Transverse colon (tissue), 4 donors: ENCODE results near the gene NR2F1-AS1.

ENCODE experiments used
- POLR2A ChIP-seq: fragments of 450-650 bp; IDR thresholded peaks from one replicate; pipeline ENCODE4 v1.6.1; 2016; ENCODE audit warnings: antibody characterized with exemption, mild to moderate bottlenecking, moderate library complexity
- POLR2AphosphoS5 ChIP-seq, 3 donors: sonication (generic); formaldehyde crosslinking; IDR thresholded peaks; one replicate each; pipeline ENCODE4 v1.6.1; 2016; ENCODE audit warnings: antibody characterized with exemption in 3 of 3
- TF ChIP-seq, protein P1 (sequence below), 5 experiments: fragments of 200-600 bp in 3 of 5; fragments of 450-650 bp in 2 of 5; sonication (generic) in 3 of 5; IDR thresholded peaks; 1 replicate in 2 of 5; 2 replicates in 3 of 5; pipeline ENCODE4 v1.5.1; 2016 to 2017; ENCODE audit warnings: antibody characterized with exemption in 5 of 5, inconsistent platforms in 3 of 5, mild to moderate bottlenecking in 2 of 5, moderate library complexity in 1 of 5

DNA sequence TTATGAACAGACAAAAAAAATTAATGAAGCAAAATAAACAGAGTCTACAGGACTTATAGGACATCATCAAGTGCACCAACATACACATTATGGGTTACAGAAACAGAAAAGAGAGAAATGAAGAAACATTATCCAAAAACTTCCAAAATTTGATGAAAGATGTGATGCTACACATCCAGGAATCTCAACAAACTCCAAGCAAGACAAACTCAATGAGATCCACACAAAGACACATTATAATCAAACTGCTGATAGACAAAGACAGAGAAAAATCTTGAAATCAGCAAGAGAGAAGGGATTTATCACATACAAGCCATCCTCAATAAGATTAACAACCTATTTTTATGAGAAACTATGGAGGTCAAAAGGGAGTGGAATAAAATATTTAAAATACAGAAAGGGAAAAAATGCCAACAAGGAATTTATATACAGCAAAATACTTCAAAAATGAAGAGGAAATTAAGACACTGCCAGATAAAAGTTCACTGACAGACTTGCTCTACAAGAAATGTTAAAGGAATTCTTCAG is 101.0 kb downstream of the NR2F1-AS1 start:
- TF ChIP-seq, protein P1, sequence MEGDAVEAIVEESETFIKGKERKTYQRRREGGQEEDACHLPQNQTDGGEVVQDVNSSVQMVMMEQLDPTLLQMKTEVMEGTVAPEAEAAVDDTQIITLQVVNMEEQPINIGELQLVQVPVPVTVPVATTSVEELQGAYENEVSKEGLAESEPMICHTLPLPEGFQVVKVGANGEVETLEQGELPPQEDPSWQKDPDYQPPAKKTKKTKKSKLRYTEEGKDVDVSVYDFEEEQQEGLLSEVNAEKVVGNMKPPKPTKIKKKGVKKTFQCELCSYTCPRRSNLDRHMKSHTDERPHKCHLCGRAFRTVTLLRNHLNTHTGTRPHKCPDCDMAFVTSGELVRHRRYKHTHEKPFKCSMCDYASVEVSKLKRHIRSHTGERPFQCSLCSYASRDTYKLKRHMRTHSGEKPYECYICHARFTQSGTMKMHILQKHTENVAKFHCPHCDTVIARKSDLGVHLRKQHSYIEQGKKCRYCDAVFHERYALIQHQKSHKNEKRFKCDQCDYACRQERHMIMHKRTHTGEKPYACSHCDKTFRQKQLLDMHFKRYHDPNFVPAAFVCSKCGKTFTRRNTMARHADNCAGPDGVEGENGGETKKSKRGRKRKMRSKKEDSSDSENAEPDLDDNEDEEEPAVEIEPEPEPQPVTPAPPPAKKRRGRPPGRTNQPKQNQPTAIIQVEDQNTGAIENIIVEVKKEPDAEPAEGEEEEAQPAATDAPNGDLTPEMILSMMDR (IDR thresholded peaks at IDR 0.05) = no peak
- TF ChIP-seq POLR2A (no peak), POLR2AphosphoS5 (IDR thresholded peaks at IDR 0.05) (no peak)
